GM19467 (cell line): ENCODE measurements around the gene MYOCD.
"Not testable (repeated sequence)": the region's sequence is repeated elsewhere in the genome, so short reads cannot be mapped to it uniquely, and the experiment has no call there.

Experiments
- ATAC-seq: cut with Tn5 transposase; IDR thresholded peaks from one replicate; pipeline ENCODE4 v1.9.1; 2021; ENCODE audit warnings: mild to moderate bottlenecking, moderate library complexity; ENCODE audit not compliant: unreplicated experiment

The MYOCD gene

GRCh38 chr17:12665263-12666210 is at the start of gene MYOCD:
Gene MYOCD, plus strand, starts transcription at chr17:12665890. Its CDS starts 299 bp downstream, at chr17:12666189.
- no peak for ATAC-seq

DNA sequence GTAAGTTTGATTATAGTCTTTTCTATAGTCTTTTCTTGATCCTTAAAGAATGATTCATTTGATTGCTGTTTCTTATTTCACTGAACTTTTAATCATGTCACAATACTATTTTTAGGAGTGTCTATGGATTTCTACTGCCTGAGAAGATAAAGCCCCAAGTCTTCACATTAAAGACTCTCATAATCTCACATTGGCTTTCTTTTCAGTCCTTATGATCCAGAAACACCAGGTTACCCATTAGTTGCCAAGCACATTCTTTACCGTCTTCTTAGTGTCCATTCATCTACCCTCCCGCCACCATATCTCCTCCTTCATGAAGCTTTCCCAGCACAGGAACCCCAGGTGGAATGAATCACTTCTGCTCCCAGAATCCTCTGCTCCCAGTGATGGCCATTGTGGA is 49.5 kb upstream of the MYOCD start:
- ATAC-seq = no peak

DNA sequence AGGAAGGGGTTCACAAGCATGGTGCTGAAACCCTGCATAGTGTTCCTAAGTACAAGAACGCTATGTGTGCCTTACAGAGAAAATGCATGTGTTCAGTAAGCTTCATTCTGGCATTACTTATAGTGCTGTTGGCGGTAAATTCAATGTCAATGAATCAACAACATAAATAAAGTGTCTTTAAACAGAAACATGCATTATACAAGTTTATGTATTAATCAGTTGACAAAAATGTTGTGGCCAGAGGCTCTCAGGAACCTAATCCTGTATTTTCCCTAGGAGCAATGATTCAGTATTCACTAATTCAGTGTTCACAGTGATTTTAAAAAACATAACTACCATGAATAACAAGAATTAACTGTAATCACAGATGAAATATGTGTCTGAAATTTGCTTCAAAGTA is 47.1 kb upstream of the MYOCD start:
- ATAC-seq = no peak

DNA sequence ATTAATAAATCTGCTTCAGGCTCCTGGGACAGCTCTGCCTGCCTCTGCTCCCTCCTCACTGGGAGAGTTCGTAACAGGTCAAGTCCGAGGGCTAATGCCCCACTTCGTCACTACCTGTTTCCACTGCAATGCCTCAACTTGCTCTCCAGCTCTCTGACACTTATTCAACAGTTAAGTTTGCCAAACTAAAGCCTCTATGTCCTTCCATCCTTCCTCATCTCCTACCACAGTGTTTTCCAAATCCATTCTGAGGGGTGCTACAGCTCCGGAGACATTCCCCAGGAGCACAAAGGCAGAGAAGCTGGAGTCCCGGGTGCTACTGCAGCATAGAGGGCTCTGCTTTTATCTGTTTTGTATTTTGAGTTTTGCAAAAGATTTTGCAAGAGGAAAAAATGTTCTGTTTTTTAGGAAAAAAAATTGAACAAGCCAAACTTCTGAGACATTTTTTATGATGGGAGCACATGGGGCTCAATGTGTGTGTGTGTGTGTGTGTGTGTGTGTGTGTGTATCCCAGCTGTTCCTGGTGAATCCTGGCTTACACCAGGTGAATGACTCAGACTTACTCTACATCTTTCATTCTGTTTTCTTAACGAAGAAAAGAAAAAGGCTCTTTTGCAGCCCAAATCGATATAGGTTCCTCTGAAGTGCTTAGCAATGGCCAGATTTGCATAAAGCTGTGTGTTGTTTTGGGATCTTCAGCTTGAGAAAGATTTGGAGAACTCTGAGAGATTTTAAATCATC is 46.1 kb upstream of the MYOCD start:
- no peak for ATAC-seq

GRCh38 chr17:12620200-12620720 is 45.4 kb upstream of the MYOCD start:
- ATAC-seq = no peak

GRCh38 chr17:12622726-12623125 is 43.0 kb upstream of the MYOCD start:
- ATAC-seq = no peak

DNA sequence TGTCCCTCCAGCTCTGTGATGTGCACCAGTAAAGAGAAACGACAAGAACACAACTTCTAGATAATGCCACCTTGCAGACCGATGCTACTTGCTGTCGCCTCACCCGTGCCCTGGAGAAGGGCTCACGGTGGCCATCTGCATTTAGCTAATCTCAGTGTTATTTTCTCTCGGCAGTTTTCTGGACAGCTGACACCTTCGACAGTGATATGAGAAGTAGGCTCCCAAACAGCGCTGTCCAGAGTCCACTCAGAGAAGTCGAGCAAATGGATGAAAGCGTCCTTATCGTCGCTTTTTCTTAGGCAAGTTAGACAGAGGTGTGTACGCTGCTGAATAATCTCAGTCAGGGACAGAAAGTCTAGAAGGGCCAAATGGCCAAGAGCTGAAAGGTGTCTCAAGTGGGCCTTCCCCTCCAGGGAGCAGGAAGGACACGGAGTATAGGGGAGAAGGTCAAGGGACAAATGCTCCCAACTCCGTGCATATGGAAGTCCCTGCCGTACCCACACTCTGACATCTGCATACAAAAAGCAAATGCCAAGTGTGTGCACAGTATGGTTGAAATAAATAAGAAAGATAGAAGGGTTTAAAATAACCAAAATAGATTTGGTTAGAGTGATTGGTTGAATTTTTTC is 42.4 kb upstream of the MYOCD start:
- ATAC-seq = no peak

DNA sequence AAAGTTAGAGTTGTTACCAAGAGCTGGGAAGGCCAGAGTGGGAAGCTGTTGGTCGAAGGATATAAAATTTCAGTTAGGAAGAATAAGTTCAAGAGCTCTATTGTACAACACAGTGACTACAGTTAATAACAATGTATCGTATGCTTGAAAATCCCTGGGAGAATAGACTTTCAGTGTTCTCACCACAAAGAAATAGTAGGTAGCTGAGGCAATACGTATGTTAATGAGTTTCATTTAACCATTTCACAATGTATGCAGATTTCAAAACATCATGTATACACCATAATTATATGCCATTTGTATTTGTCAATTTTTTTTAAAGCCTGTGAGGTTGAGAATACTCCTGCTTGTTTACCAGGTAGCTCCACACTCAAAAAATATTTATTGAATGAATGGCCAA is 41.5 kb upstream of the MYOCD start:
- ATAC-seq = no peak

GRCh38 chr17:12625092-12625491 is 40.6 kb upstream of the MYOCD start:
- no peak for ATAC-seq

DNA sequence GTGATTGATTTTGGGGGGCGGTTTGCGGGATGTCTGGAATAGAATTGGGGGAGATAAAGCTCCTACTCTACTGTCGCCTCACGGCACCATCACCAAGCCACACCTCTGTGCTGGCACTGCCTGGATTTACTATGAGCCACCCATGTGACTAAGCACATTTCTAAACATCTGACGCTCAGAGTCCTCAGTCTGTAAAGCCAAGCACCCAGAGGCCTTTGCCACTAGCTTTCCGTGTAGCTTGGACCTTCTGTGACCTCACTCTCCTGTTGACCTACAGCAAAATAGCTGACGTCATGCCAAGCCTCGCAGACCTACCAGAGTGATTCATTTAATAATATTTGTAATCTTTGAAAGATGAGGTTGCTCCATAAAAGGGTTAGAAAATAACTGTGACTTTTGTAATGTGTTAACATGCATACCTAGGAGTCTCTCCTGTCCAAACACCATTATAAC is 38.5 kb upstream of the MYOCD start:
- ATAC-seq = no peak

- no peak for ATAC-seq
Measured at GRCh38 chr17:12627781-12628451, 37.8 kb upstream of the MYOCD start.

GRCh38 chr17:12631076-12631475 is 34.6 kb upstream of the MYOCD start:
- ATAC-seq = no peak

DNA sequence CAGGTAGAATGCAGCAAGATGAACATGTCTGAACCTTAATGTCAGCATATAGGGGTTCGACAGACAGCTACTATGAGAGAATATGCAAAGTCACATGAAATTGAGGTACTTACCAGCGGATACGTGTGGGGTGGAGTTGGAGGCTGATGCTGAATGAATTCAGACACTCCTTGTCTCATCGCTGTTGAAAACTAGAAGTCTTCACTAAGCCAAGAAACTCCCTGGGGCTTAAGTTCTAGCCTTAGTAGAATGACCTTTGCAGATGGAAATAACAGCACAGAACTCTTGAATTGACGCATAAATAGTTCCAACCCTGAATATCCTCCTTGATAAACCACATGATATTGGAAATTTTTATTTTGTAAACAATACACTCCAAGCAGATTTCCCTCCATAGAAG is 32.9 kb upstream of the MYOCD start:
- ATAC-seq = no peak

- ATAC-seq = no peak
Measured at GRCh38 chr17:12634789-12635414, 30.8 kb upstream of the MYOCD start.

GRCh38 chr17:12635996-12636395 is 29.7 kb upstream of the MYOCD start:
- not testable (repeated sequence) for ATAC-seq

DNA sequence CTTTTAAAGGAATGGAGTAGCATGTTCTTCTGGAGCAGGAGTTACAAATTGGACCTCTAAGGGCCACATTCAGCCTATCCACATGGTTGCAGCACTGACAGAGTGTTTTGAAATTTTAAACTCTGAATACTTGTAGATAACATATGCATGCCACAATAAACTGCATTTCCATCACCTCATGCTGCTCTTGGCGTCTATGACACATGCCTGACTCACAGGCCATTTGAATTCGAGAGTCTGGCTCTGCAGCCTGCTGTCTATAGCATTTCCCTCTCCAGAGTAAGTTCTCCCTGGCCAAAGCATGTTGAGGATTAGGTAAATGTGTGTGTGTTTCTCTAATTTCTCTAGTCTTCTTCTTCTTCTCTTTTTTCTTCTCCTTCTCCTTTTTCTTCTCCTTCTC is 28.7 kb upstream of the MYOCD start:
- no peak for ATAC-seq

GRCh38 chr17:12637745-12638651 is 27.7 kb upstream of the MYOCD start:
- ATAC-seq = no peak

DNA sequence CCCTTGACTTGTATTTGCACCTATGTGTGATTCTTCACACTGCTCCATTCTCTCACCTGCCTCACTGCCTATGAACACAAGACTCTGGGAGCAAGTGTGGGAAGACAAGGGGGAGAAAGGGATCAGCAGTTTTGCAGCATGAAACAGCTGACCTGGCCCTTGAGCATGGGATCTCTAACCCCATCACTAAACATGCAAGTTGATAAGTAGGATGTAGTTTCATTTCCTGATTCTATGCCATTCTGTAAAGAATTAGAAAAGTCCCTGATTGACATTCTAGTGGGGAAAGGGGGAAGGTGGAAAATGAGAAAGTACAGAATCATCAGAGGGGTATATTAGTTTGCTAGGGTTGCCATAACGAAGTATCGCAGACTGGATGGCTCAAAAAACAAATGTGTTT is 25.3 kb upstream of the MYOCD start:
- ATAC-seq = no peak

DNA sequence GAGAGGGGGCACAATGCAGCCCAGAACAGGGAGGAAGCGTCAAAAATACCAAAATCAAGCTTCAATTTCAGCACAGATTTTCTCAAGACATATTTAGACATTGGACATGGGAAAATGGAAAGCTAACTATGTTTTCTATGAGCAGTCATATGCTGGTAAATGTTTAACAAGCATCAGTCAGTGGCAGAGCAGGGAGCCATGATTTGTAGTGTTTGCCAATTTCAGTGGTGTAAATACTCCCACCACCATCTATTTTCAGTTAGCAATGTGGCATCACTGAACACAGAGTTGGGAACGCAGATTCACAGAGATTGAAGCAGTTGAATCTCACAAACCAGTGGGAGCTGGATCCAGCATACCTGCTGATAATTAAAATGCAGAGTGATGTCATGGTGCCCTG is 24.6 kb upstream of the MYOCD start:
- ATAC-seq = no peak
